Transverse colon (tissue), 4 donors: ENCODE data around the gene RBFOX2. TPM values are rescaled to one million over a fixed set of nuclear protein-coding genes. Genes with fewer than 3 reads are reported as not detected.

ENCODE experiments used
- DNase-seq: peaks from one replicate; pipeline ENCODE4 v3.0.0-alpha.2; 2019
- H3K27ac ChIP-seq, 4 donors: fragments of 200-600 bp; sonication (generic); 2 replicates each; pipeline ENCODE4 v1.5.1; 2016 to 2018; ENCODE audit warnings: inconsistent platforms in 4 of 4
- H3K27me3 ChIP-seq: fragments of 200-600 bp; sonication (generic); 2 replicates; pipeline ENCODE4 v1.5.1; 2017; ENCODE audit warnings: inconsistent platforms
- H3K36me3 ChIP-seq, 4 donors: fragments of 200-600 bp; sonication (generic); 2 replicates each; pipeline ENCODE4 v1.5.1; 2017 to 2019; ENCODE audit warnings: inconsistent platforms in 4 of 4
- H3K4me1 ChIP-seq, 4 donors: fragments of 200-600 bp; sonication (generic); 2 replicates each; pipeline ENCODE4 v1.5.1; 2017 to 2020; ENCODE audit warnings: inconsistent platforms in 4 of 4
- H3K4me3 ChIP-seq, 4 donors: fragments of 200-600 bp; sonication (generic); 1 replicate in 1 of 4; 2 replicates in 3 of 4; pipeline versions ENCODE4 v1.5.1 to v1.6.1; 2017 to 2019; ENCODE audit warnings: inconsistent platforms in 4 of 4
- H3K9me3 ChIP-seq, 2 donors: fragments of 200-600 bp; sonication (generic); 2 replicates each; pipeline ENCODE4 v1.5.1; 2017 to 2019; ENCODE audit warnings: inconsistent platforms in 2 of 2
- EP300 ChIP-seq: sonication (generic); formaldehyde crosslinking; IDR thresholded peaks from one replicate; pipeline ENCODE4 v1.6.1; 2017; ENCODE audit warnings: antibody characterized with exemption, low read depth
- POLR2A ChIP-seq: fragments of 450-650 bp; IDR thresholded peaks from one replicate; pipeline ENCODE4 v1.6.1; 2016; ENCODE audit warnings: antibody characterized with exemption, mild to moderate bottlenecking, moderate library complexity
- POLR2AphosphoS5 ChIP-seq, 3 donors: sonication (generic); formaldehyde crosslinking; IDR thresholded peaks; one replicate each; pipeline ENCODE4 v1.6.1; 2016; ENCODE audit warnings: antibody characterized with exemption in 3 of 3
- WGBS, 2 donors: methylation state at CpG; one replicate each; pipeline ENCODE4 v1.1.5; 2018; ENCODE audit warnings: low coverage in 1 of 2; 5-methylcytosine and 5-hydroxymethylcytosine counted together
- in situ Hi-C, 4 donors: fragments of 200-750 bp; cut with MboI; loops; one replicate each; pipeline versions ENCODE4 v1.15.0 to v1.15.1; 2017; ENCODE audit warnings: low sequenced_read_pairs in 3 of 4, low pct_ligation_motif_present in 1 of 4, low pct_unique_long_range_greater_than_20kb in 1 of 4
- intact Hi-C: fragments of 100-400 bp; cut with DNase I; formaldehyde crosslinking; loops from one replicate; pipeline ENCODE4 v1.15.1; 2023; ENCODE audit warnings: low total_unique reads
- total RNA-seq, 4 donors: library from RNA; depleted of rRNA; stranded (reverse); fragments of >200 nt; gene quantifications; one replicate each; pipeline ENCODE4 v1.1.0, GENCODE V29; 2016
- TF ChIP-seq, protein P1 (sequence below), 5 experiments: fragments of 200-600 bp in 3 of 5; fragments of 450-650 bp in 2 of 5; sonication (generic) in 3 of 5; IDR thresholded peaks; 1 replicate in 2 of 5; 2 replicates in 3 of 5; pipeline ENCODE4 v1.5.1; 2016 to 2017; ENCODE audit warnings: antibody characterized with exemption in 5 of 5, inconsistent platforms in 3 of 5, mild to moderate bottlenecking in 2 of 5, moderate library complexity in 1 of 5

The RBFOX2 gene
- total RNA-seq, 4 donors from 2014 or later: 27.3 to 61.1 (median 43.1) TPM

DNA sequence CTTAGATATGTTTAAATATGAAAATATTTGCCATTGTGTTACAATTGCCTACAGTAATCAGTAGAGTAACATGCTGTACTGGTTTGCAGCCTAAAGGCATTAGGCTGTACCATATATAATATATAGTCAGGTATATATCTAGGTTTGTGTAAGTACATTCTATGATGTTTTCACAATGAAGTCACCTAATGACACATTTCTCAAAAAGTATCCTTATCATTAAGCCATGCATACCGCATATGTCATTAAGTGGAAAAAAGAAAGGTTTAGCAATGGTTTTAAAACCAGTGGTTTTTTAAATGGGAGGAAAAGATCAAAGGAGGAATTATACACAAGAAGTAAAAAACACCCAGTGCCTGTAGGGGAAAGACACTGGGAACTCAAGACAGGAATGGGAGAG, 122.7 kb downstream of the RBFOX2 start:
- intact Hi-C loops: no loop called here
- H3K9me3 ChIP-seq: no peaks in the 10 kb centered on the region
- H3K4me1 ChIP-seq: peaks cover 0 to 27% (median 5%) of the 10 kb centered on the region in 4 donors
- in situ Hi-C loops: loop anchor here in 1 of 4 donors (25.0 kb wide), 1 partner anchor 269 kb away; the partner anchor contains the start of gene APOL6
- no peak overlapping the region for H3K4me3 ChIP-seq
- H3K36me3 ChIP-seq: no peaks in the 10 kb centered on the region
- TF ChIP-seq EP300 (no peak), POLR2AphosphoS5 (IDR thresholded peaks at IDR 0.05) (no peak), POLR2A (no peak)
- TF ChIP-seq, protein P1, sequence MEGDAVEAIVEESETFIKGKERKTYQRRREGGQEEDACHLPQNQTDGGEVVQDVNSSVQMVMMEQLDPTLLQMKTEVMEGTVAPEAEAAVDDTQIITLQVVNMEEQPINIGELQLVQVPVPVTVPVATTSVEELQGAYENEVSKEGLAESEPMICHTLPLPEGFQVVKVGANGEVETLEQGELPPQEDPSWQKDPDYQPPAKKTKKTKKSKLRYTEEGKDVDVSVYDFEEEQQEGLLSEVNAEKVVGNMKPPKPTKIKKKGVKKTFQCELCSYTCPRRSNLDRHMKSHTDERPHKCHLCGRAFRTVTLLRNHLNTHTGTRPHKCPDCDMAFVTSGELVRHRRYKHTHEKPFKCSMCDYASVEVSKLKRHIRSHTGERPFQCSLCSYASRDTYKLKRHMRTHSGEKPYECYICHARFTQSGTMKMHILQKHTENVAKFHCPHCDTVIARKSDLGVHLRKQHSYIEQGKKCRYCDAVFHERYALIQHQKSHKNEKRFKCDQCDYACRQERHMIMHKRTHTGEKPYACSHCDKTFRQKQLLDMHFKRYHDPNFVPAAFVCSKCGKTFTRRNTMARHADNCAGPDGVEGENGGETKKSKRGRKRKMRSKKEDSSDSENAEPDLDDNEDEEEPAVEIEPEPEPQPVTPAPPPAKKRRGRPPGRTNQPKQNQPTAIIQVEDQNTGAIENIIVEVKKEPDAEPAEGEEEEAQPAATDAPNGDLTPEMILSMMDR (IDR thresholded peaks at IDR 0.05): no peak
- H3K27ac ChIP-seq: no peak overlapping the region
- no peak for DNase-seq
- 93 to 97% methylated on average over 1 of the region's 1 CpG for WGBS, 2 donors
- H3K27me3 ChIP-seq: no peaks in the 10 kb centered on the region

- H3K9me3 ChIP-seq: no peaks in the 10 kb centered on the region
- no peak overlapping the region for H3K27ac ChIP-seq
- 74 to 79% methylated on average over 6 of the region's 6 CpGs for WGBS, 2 donors
- no peaks in the 10 kb centered on the region for H3K36me3 ChIP-seq
- TF ChIP-seq, protein P1 (IDR thresholded peaks at IDR 0.05): no peak
- no peak for TF ChIP-seq EP300
- TF ChIP-seq POLR2AphosphoS5 (IDR thresholded peaks at IDR 0.05): no peak
- TF ChIP-seq POLR2A: no peak
- no peaks in the 10 kb centered on the region for H3K27me3 ChIP-seq
- peaks cover 0 to 30% (median 8%) of the 10 kb centered on the region in 4 donors for H3K4me1 ChIP-seq
- no peak overlapping the region for H3K4me3 ChIP-seq
- no peak for DNase-seq
- intact Hi-C loops (no loop called here), in situ Hi-C loops (loop anchor here in 1 of 4 donors (25.0 kb wide), 1 partner anchor 267 kb away; the partner anchor contains the start of gene APOL6)
Measured at GRCh38 chr22:35904752-35905151, 123.9 kb downstream of the RBFOX2 start.

DNA sequence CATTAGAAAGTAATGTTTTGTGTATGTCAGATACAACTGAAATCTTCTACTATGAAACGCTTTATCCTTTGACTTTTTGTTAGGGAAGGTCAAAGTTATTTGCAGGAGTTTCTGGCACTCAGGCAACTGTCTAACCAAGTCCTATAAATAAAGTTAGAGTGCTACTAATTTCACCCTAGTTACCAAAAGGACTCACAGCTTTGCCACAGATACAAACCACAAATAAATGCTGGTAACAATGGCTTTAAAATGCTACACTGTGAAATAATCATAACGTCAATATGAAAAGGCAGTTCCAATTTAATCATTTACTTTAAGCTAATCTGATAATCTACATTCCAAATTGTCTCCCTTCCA, 124.3 kb downstream of the RBFOX2 start:
- Histone ChIP-seq H3K27me3 (no peaks in the 10 kb centered on the region), H3K4me1 (peaks cover 0 to 31% (median 8%) of the 10 kb centered on the region in 4 donors), H3K9me3 (no peaks in the 10 kb centered on the region), H3K27ac (no peak overlapping the region), H3K36me3 (no peaks in the 10 kb centered on the region), H3K4me3 (no peak overlapping the region)
- no peak for DNase-seq
- 21 to 41% methylated on average over 1 to 2 of the region's 2 CpGs for WGBS, 2 donors
- intact Hi-C loops: no loop called here
- TF ChIP-seq, protein P1 (IDR thresholded peaks at IDR 0.05): no peak
- TF ChIP-seq EP300: no peak
- TF ChIP-seq POLR2A: no peak
- TF ChIP-seq POLR2AphosphoS5 (IDR thresholded peaks at IDR 0.05): no peak
- in situ Hi-C loops: loop anchor here in 1 of 4 donors (25.0 kb wide), 1 partner anchor 267 kb away; the partner anchor contains the start of gene APOL6

DNA sequence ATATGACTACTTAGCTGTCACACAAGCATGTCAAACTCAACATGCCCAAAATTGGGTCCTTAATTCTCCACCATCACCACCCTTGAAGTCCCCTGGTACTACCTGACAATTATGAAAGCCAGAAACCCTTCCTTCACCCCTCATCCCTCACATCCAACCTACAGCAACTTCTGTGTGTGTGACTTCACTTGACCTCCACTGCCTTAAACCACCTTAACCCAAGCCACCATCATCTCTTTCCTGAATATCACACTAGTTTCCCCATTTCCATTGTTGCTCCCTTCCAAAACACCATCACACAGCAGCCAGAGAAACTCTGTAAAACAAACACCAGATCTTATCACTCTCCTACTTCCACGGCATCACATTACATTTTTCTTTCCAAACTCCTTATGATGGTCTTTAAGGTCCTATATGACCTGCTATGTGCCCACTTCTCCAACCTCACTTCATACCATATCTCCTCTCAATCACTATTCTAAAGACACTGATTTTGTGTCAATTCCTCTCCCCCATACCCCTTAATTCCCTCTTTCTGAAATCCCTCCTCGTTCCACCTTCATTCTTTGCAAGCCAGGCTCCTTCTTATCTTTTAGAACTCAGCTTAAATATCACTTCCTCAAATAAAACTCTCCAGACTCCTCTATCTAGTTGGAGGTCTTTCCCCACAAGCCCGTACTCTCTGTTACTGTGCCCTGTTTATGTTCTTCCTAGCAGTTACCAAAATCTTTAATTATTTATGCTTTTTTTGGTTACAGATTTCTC, 124.9 kb downstream of the RBFOX2 start:
- Histone ChIP-seq H3K9me3 (no peaks in the 10 kb centered on the region), H3K27me3 (no peaks in the 10 kb centered on the region), H3K4me1 (peaks cover 0 to 34% (median 8%) of the 10 kb centered on the region in 4 donors), H3K27ac (no peak overlapping the region), H3K36me3 (no peaks in the 10 kb centered on the region), H3K4me3 (no peak overlapping the region)
- DNase-seq: no peak
- intact Hi-C loops (no loop called here), in situ Hi-C loops (loop anchor here in 1 of 4 donors (25.0 kb wide), 1 partner anchor 266 kb away; the partner anchor contains the start of gene APOL6)
- WGBS, 2 donors: 67 to 68% methylated on average over 3 of the region's 3 CpGs
- TF ChIP-seq, protein P1 (IDR thresholded peaks at IDR 0.05): no peak
- TF ChIP-seq EP300: no peak
- no peak for TF ChIP-seq POLR2AphosphoS5 (IDR thresholded peaks at IDR 0.05)
- no peak for TF ChIP-seq POLR2A
